HG02610 (cell line): Measurements from ENCODE around the gene PTPN3.
A peak's percentile ranks its signal among the peaks of the same experiment; 100 is the strongest.

Source experiments
- ATAC-seq: cut with Tn5 transposase; IDR thresholded peaks from one replicate; pipeline ENCODE4 v1.9.1; 2021; ENCODE audit warnings: mild to moderate bottlenecking, moderate library complexity; ENCODE audit not compliant: unreplicated experiment

Gene PTPN3

GRCh38 chr9:109427886-109428285, 70.2 kb downstream of the PTPN3 start:
- no peak for ATAC-seq

- no peak for ATAC-seq
Observed at GRCh38 chr9:109426626-109427402, 71.3 kb downstream of the PTPN3 start.

GRCh38 chr9:109424618-109425017, 73.5 kb downstream of the PTPN3 start:
- ATAC-seq, result no peak

DNA sequence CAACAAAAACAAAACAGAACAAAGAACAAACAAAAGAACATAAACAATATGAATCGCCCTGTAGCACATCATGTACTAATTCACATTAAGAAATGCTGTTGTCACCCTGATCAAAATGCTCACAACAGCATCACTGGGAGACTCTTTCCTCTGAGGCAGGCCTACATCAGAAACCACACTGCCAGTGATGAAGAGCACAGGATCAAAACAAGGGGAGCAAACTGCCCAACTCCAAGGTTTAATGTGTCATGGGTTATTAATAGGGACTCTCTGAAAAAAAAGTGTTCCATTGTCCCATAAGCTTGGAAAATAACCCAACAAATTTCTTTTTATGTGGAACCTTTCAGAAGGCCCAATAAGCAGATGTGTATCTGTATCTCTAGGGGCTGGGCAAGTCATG, 74.2 kb downstream of the PTPN3 start:
- ATAC-seq, result no peak

GRCh38 chr9:109422641-109423040, 75.5 kb downstream of the PTPN3 start:
- ATAC-seq, result peak; percentile 72

DNA sequence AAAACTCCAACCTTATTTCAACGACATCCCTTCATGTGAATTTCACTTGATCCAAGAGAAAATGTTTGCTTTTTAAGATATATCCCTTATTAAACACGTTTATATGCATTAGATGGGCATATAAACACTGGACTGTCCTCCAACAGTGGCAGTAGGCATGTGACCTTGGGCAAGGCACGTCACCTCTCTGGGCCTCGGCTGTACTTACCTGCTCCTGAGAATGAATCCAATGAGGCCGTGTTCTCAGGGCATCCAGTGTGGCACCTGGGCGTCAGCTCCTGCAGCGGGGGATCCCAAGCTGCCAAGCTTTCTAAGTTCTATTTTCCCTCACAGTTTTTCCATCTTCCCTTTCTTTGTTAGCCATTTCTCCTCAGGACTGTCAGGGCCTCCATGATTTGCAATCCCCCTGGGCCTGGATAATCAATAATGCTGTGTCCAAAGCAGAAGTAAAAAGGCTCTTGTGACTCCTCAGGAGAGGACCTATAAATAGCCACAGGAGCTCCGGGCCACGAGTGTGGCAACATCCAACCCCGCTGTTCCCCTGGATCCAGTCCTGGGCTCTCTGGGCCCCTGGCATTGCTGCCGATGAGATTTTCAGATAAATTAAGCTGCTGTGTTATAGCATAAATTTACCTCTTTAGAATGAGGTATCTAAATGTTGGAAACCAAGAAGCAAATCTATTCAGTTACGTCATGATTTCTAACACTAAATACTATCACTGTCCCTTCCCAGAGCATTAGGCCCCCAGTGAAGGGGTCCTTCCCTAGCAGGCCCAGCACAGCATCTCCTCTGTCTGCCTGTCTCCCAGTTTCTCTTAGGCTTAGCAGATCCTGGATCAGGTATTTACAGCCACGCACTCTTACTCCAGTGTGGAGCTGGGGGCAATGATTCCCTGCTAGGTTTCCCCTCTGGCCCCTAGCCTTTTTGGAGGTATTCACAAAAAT, 76.8 kb downstream of the PTPN3 start:
- no peak for ATAC-seq

DNA sequence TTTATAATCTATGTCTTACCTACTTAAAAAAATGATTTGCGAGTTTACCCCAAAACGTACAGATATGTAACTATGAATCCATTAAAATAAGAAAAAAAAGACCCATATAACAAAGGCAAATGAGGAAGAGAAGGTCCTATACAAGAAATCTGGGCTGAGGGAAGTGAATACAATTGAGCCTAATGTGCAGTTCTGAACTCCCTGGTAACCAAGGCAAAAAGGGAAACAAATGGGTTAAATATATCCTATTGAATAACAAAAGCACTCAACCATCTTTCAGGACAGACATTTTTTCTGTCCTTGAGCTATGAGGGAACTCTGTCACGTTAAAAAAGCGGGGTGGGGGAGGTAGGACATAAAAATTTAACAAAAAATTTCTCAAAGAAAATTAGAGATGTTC, 78.6 kb downstream of the PTPN3 start:
- no peak for ATAC-seq

- peak; percentile 38 for ATAC-seq
Observed at GRCh38 chr9:109418827-109419226, 79.3 kb downstream of the PTPN3 start.

- no peak for ATAC-seq
Observed at GRCh38 chr9:109417585-109418544, 80.2 kb downstream of the PTPN3 start.

DNA sequence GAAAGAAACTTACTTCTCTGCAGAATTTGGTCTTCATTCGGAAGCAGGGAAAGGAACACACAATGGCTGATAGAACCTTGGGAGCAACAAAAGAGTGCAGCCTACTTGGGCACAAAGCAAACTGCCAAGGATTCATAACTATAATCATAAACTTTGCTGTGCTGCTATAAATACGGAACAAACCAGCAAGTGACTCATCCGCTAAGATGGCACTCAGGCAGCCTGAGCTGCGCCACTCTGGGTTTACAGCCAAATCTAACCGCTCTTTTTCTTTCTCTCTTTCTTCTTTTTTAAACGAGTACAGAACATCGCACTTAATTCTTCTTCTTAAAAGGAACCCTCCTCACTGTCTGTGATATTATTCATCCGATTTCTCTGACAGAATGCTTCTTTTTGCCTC, 81.1 kb downstream of the PTPN3 start:
- no peak for ATAC-seq

DNA sequence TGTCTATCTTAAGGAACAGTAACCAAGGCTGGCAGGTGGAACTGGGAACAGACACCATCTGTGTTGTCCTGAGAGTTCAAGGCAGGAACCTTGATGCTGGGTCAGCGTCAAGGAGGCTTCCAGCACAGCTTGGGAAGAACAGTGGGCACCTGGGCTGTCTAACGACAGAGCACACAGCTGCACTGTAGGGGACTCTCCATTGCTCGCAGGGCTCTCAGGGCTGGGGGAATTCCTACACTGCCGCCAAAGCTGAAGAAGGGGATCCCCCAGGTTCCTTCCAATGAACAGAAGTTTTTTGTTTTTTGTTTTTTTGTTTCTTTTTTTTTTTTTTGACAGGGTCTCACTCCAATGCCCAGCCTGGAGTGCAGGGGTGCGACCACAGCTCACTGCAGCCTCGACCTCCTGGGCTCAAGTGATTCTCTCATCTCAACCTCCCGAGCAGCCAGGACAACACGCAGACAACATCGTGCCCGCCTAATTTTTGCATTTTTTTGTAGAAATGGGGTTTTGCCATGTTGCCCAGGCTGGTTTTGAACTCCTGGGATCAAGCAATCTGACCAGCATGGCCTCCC, 81.9 kb downstream of the PTPN3 start:
- peak; percentile 53 for ATAC-seq

DNA sequence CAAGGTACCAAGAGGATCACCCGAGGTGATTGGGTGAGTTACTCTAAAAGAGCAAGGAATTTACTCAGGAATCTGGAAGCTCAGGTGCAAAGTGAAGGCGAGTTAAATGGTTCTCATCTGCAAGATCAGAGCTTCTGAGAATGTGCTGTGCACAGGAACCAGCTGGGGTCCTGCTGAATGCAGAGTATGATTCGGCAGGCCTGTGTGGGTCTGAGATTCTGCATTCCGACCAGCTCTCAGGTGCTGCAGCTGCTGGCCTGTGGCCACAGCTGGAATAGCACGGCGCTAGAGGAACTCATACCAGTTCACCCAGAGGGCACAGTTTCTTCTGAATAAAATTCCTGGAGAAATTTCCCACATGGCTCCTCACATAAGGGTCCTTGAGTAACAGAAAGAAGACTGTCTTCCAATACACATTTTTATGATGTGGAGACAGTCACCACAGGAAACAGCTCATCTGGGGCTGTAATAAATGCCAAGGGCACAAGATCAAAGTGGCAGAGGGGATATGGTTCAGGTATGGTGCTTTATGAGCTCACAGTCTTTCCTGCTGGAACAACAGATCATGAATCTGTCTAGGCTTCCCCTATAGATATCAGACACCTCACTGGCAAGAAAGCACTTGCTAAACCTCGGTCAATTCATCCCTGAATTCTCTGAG, 83.9 kb downstream of the PTPN3 start:
- no peak for ATAC-seq

DNA sequence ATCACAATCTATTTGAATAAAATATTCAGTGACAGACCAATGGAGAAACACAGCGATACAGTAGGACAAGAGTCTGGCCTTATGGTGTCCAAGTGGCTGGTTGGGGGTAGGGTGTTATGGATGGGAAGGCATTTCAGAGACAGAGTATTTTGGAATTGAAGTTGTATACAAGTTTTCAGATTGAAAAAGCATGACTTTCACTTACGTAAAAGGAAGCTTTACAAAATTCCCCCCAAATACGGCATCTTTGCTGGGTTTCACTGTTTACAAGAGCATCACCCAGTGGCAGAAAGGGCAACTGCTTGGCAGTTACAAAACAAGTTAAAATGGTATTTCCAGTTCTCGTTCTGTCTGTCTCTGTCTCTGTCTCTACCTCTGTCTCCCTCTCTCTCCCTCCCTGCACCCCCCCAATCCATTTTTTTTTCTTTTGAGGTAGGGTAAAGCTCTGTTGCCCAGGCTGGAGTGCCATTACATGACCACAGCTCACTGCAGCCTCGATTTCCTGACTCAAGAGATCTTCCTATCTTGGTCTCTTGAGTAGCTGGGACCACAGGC, 86.2 kb downstream of the PTPN3 start:
- ATAC-seq, result peak; percentile 45

DNA sequence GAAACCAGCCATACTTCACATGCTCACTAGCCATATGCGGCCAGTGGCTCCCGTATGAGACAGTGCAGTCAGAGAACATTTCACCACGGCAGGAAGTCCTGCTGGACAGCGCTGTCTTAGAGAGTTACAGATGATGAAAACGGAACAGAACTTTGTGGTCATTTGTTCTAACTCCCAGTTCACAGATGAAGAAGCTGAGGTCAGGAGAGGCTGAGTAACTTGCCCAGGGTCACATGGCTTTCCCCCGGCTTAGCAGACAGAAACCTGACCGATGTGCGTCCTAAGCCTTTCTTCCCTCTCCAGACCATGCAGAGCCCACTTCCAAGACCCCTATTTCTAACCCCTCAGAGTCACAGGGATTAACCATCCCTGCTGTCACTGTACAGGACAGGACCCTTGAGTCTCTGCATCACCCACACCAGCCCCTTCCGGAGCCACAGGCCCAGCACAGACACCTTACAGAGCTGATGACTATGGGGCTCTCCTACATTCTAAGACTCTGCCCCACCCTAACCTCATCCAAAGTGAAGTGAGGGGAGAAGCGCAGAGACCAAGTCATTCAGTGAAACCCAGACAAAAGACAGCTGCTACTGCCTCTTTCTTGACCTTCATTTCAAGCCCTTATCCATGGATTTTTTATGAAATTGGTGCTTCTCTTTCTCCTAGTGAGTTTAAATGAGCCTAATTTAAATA, 86.9 kb downstream of the PTPN3 start:
- peak; percentile 76 for ATAC-seq

- ATAC-seq, result no peak
Observed at GRCh38 chr9:109409773-109410397, 88.2 kb downstream of the PTPN3 start.

DNA sequence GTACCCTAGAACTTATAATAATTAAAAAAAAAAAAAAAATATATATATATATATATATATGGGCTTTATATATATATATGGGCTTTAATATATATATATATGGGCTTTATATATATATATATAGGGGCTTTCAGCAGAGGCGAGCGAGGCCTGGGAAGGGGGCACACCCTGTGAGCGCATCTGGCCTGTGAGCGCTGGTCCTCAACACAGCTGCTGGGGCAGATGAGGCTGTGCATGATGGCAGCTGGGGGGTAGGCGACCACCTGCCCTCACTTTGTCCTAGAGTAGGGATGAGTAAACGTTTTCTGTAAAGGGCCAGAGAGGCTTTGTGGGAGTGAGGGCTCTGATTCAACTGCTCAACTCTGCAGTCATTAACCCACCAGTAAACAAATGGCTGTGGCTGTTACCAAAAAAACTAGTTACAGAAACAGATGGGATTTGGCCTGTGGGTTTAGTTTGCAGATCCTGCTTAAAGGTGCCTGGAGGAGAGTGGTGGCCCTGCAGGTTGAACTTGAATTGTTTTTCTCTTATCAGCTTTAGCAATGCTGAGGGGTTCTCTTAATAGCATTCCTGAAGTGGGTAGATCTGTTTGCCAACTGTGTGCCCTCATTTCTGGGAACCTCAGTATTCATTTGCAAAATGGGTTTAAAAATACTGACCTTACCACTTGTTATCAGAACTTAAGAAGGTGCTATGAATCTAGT, 89.2 kb downstream of the PTPN3 start:
- ATAC-seq, result no peak

DNA sequence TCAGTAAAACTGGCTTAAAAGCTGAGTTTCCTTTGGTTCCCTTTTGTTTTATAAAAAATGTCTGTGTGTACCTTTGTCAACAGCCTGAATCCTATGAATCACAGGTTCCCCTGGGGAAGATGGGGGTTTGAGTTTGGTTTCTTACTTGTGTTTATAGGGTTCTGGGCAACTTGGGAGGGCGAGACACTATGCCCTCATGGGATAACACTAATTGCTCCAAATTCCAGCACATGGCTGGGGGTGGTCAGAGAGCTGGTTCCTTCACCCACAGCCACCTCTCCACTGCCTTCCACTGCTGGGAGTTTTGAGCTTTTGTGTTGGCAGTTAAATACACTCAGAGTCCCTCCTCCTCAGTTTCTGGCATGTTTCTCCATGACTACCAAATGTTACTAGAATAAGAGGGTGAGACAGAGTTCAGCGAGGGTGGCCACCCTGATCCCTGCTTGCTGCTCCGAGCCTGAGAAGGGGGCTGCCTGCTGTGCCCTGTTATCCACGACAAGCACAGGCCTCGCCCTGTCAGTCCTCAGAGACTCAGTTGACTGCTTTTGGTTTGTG, 94.3 kb downstream of the PTPN3 start:
- ATAC-seq, result no peak

DNA sequence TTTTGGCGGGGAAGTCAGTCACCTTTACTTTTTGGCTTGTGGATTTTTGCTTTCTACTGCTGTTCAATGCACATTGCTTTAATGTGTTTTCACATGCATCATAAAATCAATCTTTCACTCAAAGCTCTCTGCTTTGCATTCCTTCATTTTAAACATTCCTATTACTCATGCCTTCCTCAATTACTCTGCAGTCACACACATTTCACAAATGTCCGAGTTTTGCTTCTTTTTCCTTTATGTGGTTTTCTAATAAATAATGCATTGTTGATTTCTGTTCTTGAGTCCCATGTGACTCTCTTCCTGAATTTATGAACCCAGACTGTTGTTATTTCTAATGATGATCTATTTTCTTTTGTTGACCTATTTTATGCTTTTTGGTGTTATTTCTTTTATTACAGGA, 95.0 kb downstream of the PTPN3 start:
- ATAC-seq, result no peak
